GM12891 (cell line): ENCODE results near the gene IQCE.

ENCODE experiments used
- DNase-seq: peaks from one replicate; pipeline ENCODE4 v3.0.0; 2011; ENCODE audit warnings: low spot score; ENCODE audit not compliant: insufficient read length
- FAIRE-seq: peaks from 2 replicates; lab custom pipeline; 2011; peaks lifted over from hg19 to GRCh38; lab: Jason Lieb, UNC
- PAX5 ChIP-seq: IDR thresholded peaks from 2 replicates; pipeline ENCODE4 v1.6.1; 2011; ENCODE audit warnings: low read length, moderate library complexity, mild to moderate bottlenecking; ENCODE audit not compliant: insufficient read depth, severe bottlenecking
- POLR2A ChIP-seq: IDR thresholded peaks from 2 replicates; pipeline ENCODE4 v1.6.1; 2011; ENCODE audit warnings: low read depth, low read length, control low read depth
- POLR2AphosphoS5 ChIP-seq: IDR thresholded peaks from 2 replicates; pipeline ENCODE4 v1.6.1; 2011; ENCODE audit warnings: low read depth, low read length, control low read depth
- POU2F2 ChIP-seq: IDR thresholded peaks from 2 replicates; pipeline ENCODE4 v1.6.1; 2011; ENCODE audit warnings: low read depth, mild to moderate bottlenecking, control low read depth, low read length, moderate library complexity
- SPI1 ChIP-seq: IDR thresholded peaks from 2 replicates; pipeline ENCODE4 v1.6.1; 2011; ENCODE audit warnings: low read depth, low read length, control low read depth
- TAF1 ChIP-seq: IDR thresholded peaks from 2 replicates; pipeline ENCODE4 v1.6.1; 2011; ENCODE audit warnings: low read depth, low read length, control low read depth

The IQCE gene

DNA sequence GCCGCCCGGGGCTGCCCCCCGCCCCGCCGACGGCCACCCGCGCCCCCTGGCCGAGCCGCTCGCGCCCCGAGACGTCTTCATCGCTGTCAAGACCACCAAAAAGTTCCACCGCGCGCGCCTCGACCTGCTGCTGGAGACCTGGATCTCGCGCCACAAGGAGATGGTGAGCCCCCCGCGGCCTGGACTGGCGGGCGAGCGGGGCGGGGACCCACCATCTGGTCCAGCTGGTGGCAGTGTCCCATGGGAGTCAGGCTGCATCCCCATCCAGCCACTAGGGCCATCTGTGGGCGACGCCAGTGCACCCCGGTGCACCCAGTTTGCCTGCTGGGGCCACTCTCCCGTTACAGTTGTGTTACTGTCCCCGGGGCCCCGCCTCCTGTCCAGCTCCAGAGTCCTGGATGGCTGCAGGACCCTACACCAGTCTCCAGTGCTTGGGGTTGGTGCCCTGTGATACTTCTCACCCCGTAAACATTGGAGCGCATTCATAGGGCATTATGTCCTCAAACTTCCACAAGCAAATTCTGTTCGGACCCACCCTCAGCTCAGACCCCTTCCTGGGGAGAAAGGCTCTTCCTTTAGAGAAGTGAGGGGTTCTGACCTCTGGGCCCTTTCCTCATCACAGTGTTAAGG, 38.5 kb upstream of the IQCE start:
- FAIRE-seq (peak; percentile 62), DNase-seq (no peak)
- TF ChIP-seq TAF1 (no peak), PAX5 (no peak), POLR2A (no peak), POU2F2 (no peak), SPI1 (no peak), POLR2AphosphoS5 (no peak)

- FAIRE-seq (no peak), DNase-seq (no peak)
- no peak for TF ChIP-seq TAF1
- no peak for TF ChIP-seq SPI1
- TF ChIP-seq POLR2AphosphoS5 = no peak
- no peak for TF ChIP-seq POU2F2
- TF ChIP-seq PAX5 = no peak
Observed at GRCh38 chr7:2520761-2521290, 38.0 kb upstream of the IQCE start.

DNA sequence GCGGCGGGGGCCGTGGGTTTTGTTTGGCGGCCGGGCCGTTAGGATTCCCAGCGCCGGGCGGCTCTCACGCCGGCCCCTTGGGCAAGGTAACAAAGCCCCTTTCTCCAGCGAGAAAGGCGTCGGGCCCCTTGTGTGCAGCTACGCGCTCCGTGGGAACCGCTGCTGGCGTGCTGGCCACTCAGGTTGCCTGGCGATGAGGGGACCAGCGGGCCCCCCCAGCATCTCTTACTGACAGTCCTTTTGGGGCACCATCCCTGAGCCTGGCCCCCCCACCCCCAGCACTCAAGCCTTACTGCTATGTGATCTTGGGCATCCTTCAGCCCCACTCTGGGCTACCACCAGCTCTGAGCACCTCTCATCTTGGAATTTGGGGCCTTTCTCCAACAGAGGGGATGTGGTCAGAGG, 37.4 kb upstream of the IQCE start:
- FAIRE-seq = no peak
- TF ChIP-seq POLR2AphosphoS5 = no peak
- no peak for TF ChIP-seq PAX5
- TF ChIP-seq SPI1 = no peak
- no peak for TF ChIP-seq POU2F2
- TF ChIP-seq POLR2A = no peak
- TF ChIP-seq TAF1 = no peak
- DNase-seq = no peak

DNA sequence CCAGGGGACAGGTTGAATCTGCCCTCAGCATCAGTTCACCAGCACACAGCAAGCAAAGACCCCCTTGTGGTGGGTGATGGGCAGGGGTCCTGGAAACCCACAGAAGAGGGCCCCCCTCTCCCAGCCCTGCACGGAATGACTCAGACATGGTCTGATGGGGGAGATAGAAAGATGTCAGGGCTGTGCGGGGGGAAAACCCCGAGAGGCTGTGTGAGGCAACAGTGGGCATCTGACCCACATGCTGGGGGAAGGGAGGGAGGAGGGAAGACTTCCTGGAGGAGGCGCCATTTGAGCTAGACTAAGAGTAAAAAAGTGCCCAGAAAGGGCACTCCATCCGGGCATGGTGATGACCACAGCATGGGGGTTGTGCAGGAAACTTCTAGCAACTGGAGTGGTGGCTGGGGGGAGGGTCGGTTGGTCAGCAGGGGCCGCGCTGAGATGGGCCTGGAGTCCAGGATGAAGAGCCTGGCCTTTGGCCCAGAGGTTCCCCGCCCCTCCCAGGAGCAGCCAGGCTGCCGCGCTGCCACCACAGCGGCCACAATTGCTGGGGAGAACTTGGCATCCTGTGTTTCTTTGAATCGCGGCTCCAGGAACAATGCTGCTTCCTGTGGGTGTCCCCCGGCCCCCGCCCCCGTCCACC, 36.7 kb upstream of the IQCE start:
- DNase-seq (no peak), FAIRE-seq (peak; percentile 78)
- TF ChIP-seq POLR2A = no peak
- TF ChIP-seq POLR2AphosphoS5 = no peak
- TF ChIP-seq PAX5 = no peak
- no peak for TF ChIP-seq POU2F2
- TF ChIP-seq TAF1 = no peak
- TF ChIP-seq SPI1 = no peak

DNA sequence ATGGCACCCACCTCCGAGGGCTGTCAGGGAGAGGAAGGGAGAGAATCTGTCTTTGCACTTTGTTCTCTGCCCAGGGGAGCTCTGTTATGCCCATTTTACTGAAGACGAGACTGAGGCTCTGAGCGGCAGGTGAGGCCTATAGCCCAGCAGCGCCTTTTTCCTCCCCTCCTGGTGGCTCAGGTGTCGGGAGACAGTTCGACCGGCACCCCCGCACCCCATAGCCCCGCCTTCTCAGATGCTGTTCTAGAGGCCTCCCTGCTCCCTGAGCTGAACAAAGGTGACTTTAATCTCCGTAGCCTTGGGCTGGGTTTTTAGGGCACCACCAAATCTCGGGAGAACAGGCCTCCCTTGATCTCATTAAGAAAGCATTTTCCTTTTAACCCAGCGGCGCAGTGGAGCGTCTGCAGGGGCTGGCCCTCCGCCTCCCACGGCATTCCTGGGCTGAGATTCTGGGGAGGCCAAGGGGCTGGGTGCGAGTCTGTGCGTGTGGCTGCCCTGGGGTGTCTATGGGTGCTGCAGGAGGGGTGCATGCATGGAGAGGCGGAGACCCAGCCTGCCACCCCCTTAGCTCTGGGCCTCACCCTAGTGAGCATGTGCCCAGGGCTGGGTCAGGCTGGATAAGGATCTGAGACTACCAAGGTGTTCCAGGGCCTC, 35.9 kb upstream of the IQCE start:
- no peak for TF ChIP-seq POLR2AphosphoS5
- no peak for DNase-seq

DNA sequence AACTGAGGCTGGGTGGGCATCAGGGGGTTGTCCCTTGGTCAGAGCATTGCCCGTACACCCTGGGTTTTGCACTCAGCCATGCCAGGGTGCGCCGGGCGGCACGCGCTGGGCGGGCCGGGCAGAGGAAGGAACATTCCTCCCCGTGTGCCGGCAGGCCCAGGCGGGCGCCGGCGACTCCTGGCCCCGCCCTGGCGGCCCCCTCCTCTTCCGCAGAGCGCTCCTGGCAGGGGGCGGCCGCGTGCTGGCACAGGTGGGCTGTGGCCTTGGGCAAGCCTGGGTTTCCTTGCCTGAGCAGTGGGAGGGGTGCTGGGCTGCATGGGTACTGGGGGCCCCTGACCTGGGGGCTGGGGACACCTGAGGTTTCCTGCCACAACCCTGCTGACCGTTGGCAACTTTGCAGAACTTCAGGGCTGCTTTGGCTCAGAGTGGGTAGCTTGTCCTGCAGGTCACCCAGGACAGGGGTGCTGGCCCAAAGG, 35.3 kb upstream of the IQCE start:
- DNase-seq = no peak
- TF ChIP-seq POLR2A (no peak), SPI1 (no peak), POU2F2 (no peak), TAF1 (no peak), POLR2AphosphoS5 (no peak), PAX5 (no peak)
- FAIRE-seq = no peak

More for the DNA sequence above, 35.9 kb upstream of the IQCE start:
- no peak for FAIRE-seq

- TF ChIP-seq PAX5 (no peak), POU2F2 (no peak), SPI1 (no peak), POLR2A (no peak), TAF1 (no peak), POLR2AphosphoS5 (no peak)
- DNase-seq = no peak
- no peak for FAIRE-seq
Observed at GRCh38 chr7:2523941-2524807, 34.6 kb upstream of the IQCE start.

DNA sequence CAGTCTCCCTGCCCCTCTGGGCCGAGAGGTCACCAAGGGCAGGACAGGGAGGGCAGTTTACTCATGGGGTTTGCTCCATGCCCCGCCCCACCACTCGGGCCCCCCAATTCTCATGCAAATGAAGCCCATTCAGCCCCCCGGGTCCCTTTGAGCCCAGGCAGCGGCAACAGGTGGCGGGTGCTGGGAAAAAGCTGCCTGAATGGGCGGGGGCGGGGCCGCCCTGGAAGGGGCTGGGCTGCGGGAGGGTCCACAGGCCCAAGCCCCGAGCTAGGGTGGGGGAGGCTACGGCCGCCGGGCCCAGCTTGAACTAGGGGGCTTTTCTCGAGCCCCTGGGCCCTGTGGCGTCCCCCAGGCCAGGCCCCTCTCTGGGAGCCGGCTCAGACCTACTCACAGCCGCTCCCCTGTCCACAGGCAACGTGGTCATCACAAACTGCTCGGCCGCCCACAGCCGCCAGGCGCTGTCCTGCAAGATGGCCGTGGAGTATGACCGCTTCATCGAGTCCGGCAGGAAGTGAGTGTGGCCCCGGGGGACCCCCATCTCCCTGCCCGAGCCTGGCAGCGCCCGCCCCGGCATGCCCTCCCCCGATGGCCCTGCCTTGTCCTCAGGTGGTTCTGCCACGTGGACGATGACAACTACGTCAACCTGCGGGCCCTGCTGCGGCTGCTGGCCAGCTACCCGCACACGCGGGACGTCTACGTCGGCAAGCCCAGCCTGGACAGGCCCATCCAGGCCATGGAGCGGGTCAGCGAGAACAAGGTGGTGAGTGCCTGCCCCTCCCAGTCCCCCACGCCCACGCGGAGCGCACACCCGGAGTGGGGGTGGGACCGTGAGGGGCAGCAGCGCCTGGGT, 33.7 kb upstream of the IQCE start:
- no peak for DNase-seq

More for the DNA sequence above, 33.7 kb upstream of the IQCE start:
- no peak for FAIRE-seq
- TF ChIP-seq POU2F2 = no peak
- no peak for TF ChIP-seq POLR2A
- no peak for TF ChIP-seq POLR2AphosphoS5
- TF ChIP-seq TAF1 = no peak
- TF ChIP-seq SPI1 = no peak
- no peak for TF ChIP-seq PAX5
